Endodermal cell (in vitro differentiated cells): ENCODE results near the gene EPHA1. TPM values are rescaled to one million over a fixed set of nuclear protein-coding genes. Genes with fewer than 3 reads are reported as not detected.

Experiments used
- DNase-seq: peaks from one replicate; pipeline ENCODE4 v3.0.0-alpha.2; 2017
- H3K27ac ChIP-seq: 2 replicates; pipeline ENCODE4 v1.5.1; 2013; ENCODE audit warnings: mild to moderate bottlenecking, low read depth, low read length, moderate library complexity
- H3K27me3 ChIP-seq: 2 replicates; pipeline ENCODE4 v1.6.1; 2013; ENCODE audit warnings: mild to moderate bottlenecking, low read length, moderate library complexity; ENCODE audit not compliant: insufficient read depth, control insufficient read depth, poor library complexity, severe bottlenecking
- H3K36me3 ChIP-seq: 2 replicates; pipeline ENCODE4 v1.7.0; 2013; ENCODE audit warnings: mild to moderate bottlenecking, low read length, moderate library complexity; ENCODE audit not compliant: control insufficient read depth, insufficient read depth
- H3K4me1 ChIP-seq: one replicate; pipeline ENCODE4 v1.7.0; 2013; ENCODE audit warnings: low read length; ENCODE audit not compliant: control insufficient read depth, insufficient read depth
- H3K4me3 ChIP-seq: 2 replicates; pipeline ENCODE4 v1.5.1; 2013; ENCODE audit warnings: mild to moderate bottlenecking, low read length, moderate library complexity
- H3K9ac ChIP-seq: 2 replicates; pipeline ENCODE4 v1.6.1; 2013; ENCODE audit warnings: mild to moderate bottlenecking, low read length, moderate library complexity; ENCODE audit not compliant: poor library complexity, severe bottlenecking; ENCODE audit errors: extremely low read depth
- H3K9me3 ChIP-seq: 2 replicates; pipeline ENCODE4 v1.6.1; 2013; ENCODE audit warnings: mild to moderate bottlenecking, low read length, moderate library complexity; ENCODE audit not compliant: control insufficient read depth
- H3K27ac Mint-ChIP-seq: 2 replicates; pipeline ENCODE4 v1.8.0; 2020; ENCODE audit warnings: mixed read lengths
- H3K27me3 Mint-ChIP-seq: 2 replicates; pipeline ENCODE4 v1.8.0; 2021; ENCODE audit warnings: mild to moderate bottlenecking, mixed read lengths; ENCODE audit not compliant: insufficient read depth
- H3K36me3 Mint-ChIP-seq: 2 replicates; pipeline ENCODE4 v1.8.0; 2020; ENCODE audit warnings: low read depth, mixed read lengths
- H3K4me1 Mint-ChIP-seq: 2 replicates; pipeline ENCODE4 v1.8.0; 2020; ENCODE audit warnings: mixed read lengths
- H3K4me3 Mint-ChIP-seq: 2 replicates; pipeline ENCODE4 v1.8.0; 2020; ENCODE audit warnings: mild to moderate bottlenecking, moderate library complexity, mixed read lengths
- H3K9me3 Mint-ChIP-seq: 2 replicates; pipeline ENCODE4 v1.8.0; 2020; ENCODE audit warnings: mild to moderate bottlenecking, mixed read lengths
- CTCF ChIP-seq: fragments of 200-600 bp; sonication (generic); conservative IDR thresholded peaks from 2 replicates; pipeline ENCODE4 v1.5.0; 2021; ENCODE audit warnings: antibody characterized with exemption, mild to moderate bottlenecking
- WGBS, 2 experiments: methylation state at CpG; one replicate each; pipeline versions ENCODE4 v1.1.5 to v1.1.7; 2013; ENCODE audit warnings: missing lambda C conversion rate in 2 of 2, mixed read lengths in 1 of 2; ENCODE audit not compliant: insufficient coverage in 1 of 2, insufficient read length in 1 of 2; 5-methylcytosine and 5-hydroxymethylcytosine counted together
- total RNA-seq, 2 donors: library from RNA; stranded (reverse); fragmentation: NEBNext Ultra II Directional in 1 of 2; extraction: Animal tissue kit (Norgen Biotek cat#: 25700) in 1 of 2; gene quantifications; 2 replicates in 1 of 2; 3 replicates in 1 of 2; pipeline ENCODE4 v1.2.1, GENCODE V29; 2021

The EPHA1 gene
- total RNA-seq, 2 donors from 2014 or later: 70.0 to 103 TPM

GRCh38 chr7:143351574-143351973 lies 57.1 kb downstream of the EPHA1 start:
- Histone ChIP-seq H3K36me3 (no peaks in the 10 kb centered on the region), H3K4me1 (no peaks in the 10 kb centered on the region), H3K27me3 (peaks cover 10% of the 10 kb centered on the region), H3K9ac (no peak overlapping the region), H3K9me3 (no peaks in the 10 kb centered on the region), H3K4me3 (no peak overlapping the region), H3K27ac (no peak overlapping the region)
- H3K27me3 Mint-ChIP-seq: peaks cover 31% of the 10 kb centered on the region
- H3K4me3 Mint-ChIP-seq: no peak overlapping the region
- 90 to 96% methylated on average over 3 to 9 of the region's 9 CpGs for WGBS, 2 experiments
- H3K9me3 Mint-ChIP-seq: no peaks in the 10 kb centered on the region
- H3K27ac Mint-ChIP-seq: no peak overlapping the region
- TF ChIP-seq CTCF: no peak
- no peak for DNase-seq
- no peaks in the 10 kb centered on the region for H3K4me1 Mint-ChIP-seq
- H3K36me3 Mint-ChIP-seq: no peaks in the 10 kb centered on the region

GRCh38 chr7:143351060-143351459 lies 57.6 kb downstream of the EPHA1 start:
- H3K36me3 Mint-ChIP-seq: no peaks in the 10 kb centered on the region

GRCh38 chr7:143347950-143348349 lies 60.7 kb downstream of the EPHA1 start:
- Mint-ChIP-seq H3K27ac (no peak overlapping the region), H3K4me1 (peaks cover 3% of the 10 kb centered on the region), H3K27me3 (peaks cover 46% of the 10 kb centered on the region), H3K4me3 (no peak overlapping the region), H3K9me3 (no peaks in the 10 kb centered on the region), H3K36me3 (no peaks in the 10 kb centered on the region)
- no peaks in the 10 kb centered on the region for H3K36me3 ChIP-seq
- WGBS, 2 experiments: 74 to 100% methylated on average over 3 to 5 of the region's 5 CpGs
- no peak for TF ChIP-seq CTCF
- no peak overlapping the region for H3K9ac ChIP-seq
- H3K27ac ChIP-seq: no peak overlapping the region
- no peaks in the 10 kb centered on the region for H3K4me1 ChIP-seq
- H3K4me3 ChIP-seq: no peak overlapping the region
- H3K27me3 ChIP-seq: peaks cover 19% of the 10 kb centered on the region
- no peak for DNase-seq
- no peaks in the 10 kb centered on the region for H3K9me3 ChIP-seq

More at GRCh38 chr7:143351060-143351459, 57.6 kb downstream of the EPHA1 start:
- H3K4me1 Mint-ChIP-seq: no peaks in the 10 kb centered on the region
- Histone ChIP-seq H3K27ac (no peak overlapping the region), H3K27me3 (peaks cover 15% of the 10 kb centered on the region), H3K4me1 (no peaks in the 10 kb centered on the region), H3K4me3 (no peak overlapping the region), H3K9ac (no peak overlapping the region), H3K9me3 (no peaks in the 10 kb centered on the region), H3K36me3 (no peaks in the 10 kb centered on the region)
- no peak overlapping the region for H3K27ac Mint-ChIP-seq
- 81 to 85% methylated on average over 3 to 5 of the region's 5 CpGs for WGBS, 2 experiments
- H3K9me3 Mint-ChIP-seq: no peaks in the 10 kb centered on the region
- DNase-seq: no peak
- TF ChIP-seq CTCF: no peak
- no peak overlapping the region for H3K4me3 Mint-ChIP-seq
- peaks cover 35% of the 10 kb centered on the region for H3K27me3 Mint-ChIP-seq
